ENCODE measurements around the gene GPR32. TPM values are rescaled to one million over a fixed set of nuclear protein-coding genes. Genes with fewer than 3 reads are reported as not detected.

GPR32 gene
- total and polyA plus RNA-seq, 2 donors (not counting 1 experiment from before 2014, with no cell fraction given), result not detected

- Histone ChIP-seq H3K4me1 (ENCODE audit: control insufficient read depth in 2 of 2, insufficient read depth in 2 of 2, low read length in 2 of 2) (peaks cover 6 to 7% of the 10 kb centered on the region in 2 donors), H2AFZ (ENCODE audit: insufficient read depth, low read depth, low read length, poor library complexity, severe bottlenecking) (no peak overlapping the region), H3K4me3 (ENCODE audit: control extremely low read depth in 1 of 5, extremely low read depth in 1 of 5, insufficient read depth in 1 of 5, low read depth in 2 of 5, low read length in 4 of 5) (no peak overlapping the region), H3K36me3 (replicated peaks in 1 of 2; ENCODE audit: control extremely low read depth in 1 of 2, control insufficient read depth in 1 of 2, extremely low read depth in 1 of 2, insufficient read depth in 2 of 2, low read length in 1 of 2) (no peaks in the 10 kb centered on the region), H3K79me2 (ENCODE audit: control insufficient read depth, insufficient read depth, low read length) (no peaks in the 10 kb centered on the region), H3K9ac (ENCODE audit: low read length) (no peak overlapping the region), H3K9me3 (ENCODE audit: control extremely low read depth in 1 of 3, control insufficient read depth in 2 of 3, insufficient read depth in 1 of 3, low read length in 2 of 3) (peaks cover 0 to 10% (median 0%) of the 10 kb centered on the region in 3 donors), H3K4me2 (replicated peaks; ENCODE audit: low read depth, low read length, poor library complexity, severe bottlenecking) (no peak overlapping the region), H4K20me1 (ENCODE audit: control insufficient read depth, insufficient read depth, low read length, poor library complexity, severe bottlenecking) (no peaks in the 10 kb centered on the region), H3K27ac (ENCODE audit: low read length in 2 of 2) (no peak overlapping the region), H3K27me3 (replicated peaks in 1 of 4; ENCODE audit: control extremely low read depth in 1 of 4, control insufficient read depth in 3 of 4, insufficient read depth in 4 of 4, low read length in 3 of 4) (peaks cover 0 to 6% (median 2%) of the 10 kb centered on the region in 4 experiments)
- Mint-ChIP-seq H3K9me3 (ENCODE audit: insufficient read depth) (no peaks in the 10 kb centered on the region), H3K4me1 (peaks cover 10% of the 10 kb centered on the region), H3K27ac (no peak overlapping the region), H3K4me3 (no peak overlapping the region), H3K27me3 (peaks cover 23% of the 10 kb centered on the region)
- ATAC-seq (ENCODE audit: low read depth), result no peak
- no peak for TF ChIP-seq EZH2 (IDR thresholded peaks at IDR 0.05; ENCODE audit: borderline replicate concordance, insufficient read depth, low read depth, low read length, poor library complexity, severe bottlenecking)
- TF ChIP-seq, protein P1, sequence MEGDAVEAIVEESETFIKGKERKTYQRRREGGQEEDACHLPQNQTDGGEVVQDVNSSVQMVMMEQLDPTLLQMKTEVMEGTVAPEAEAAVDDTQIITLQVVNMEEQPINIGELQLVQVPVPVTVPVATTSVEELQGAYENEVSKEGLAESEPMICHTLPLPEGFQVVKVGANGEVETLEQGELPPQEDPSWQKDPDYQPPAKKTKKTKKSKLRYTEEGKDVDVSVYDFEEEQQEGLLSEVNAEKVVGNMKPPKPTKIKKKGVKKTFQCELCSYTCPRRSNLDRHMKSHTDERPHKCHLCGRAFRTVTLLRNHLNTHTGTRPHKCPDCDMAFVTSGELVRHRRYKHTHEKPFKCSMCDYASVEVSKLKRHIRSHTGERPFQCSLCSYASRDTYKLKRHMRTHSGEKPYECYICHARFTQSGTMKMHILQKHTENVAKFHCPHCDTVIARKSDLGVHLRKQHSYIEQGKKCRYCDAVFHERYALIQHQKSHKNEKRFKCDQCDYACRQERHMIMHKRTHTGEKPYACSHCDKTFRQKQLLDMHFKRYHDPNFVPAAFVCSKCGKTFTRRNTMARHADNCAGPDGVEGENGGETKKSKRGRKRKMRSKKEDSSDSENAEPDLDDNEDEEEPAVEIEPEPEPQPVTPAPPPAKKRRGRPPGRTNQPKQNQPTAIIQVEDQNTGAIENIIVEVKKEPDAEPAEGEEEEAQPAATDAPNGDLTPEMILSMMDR (IDR thresholded peaks at IDR 0.05), result no peak
- POLR2A ChIA-PET, result no interaction called here
- DNase-seq, result no peak
- intact Hi-C loops (cut with micrococcal nuclease), result no loop called here
- CTCF ChIA-PET, result no interaction called here
- WGBS (ENCODE audit: insufficient coverage), result 70% methylated on average over 2 of the region's 3 CpGs
These were observed 42.2 kb downstream of the GPR32 start for GRCh38 chr19:50812474-50812873.

GRCh38 chr19:50814883-50815282, 44.6 kb downstream of the GPR32 start:
- DNase-seq (no peak), ATAC-seq (ENCODE audit: low read depth) (no peak)
- peaks cover 29% of the 10 kb centered on the region for H3K27me3 Mint-ChIP-seq
- Histone ChIP-seq H4K20me1 (ENCODE audit: control insufficient read depth, insufficient read depth, low read length, poor library complexity, severe bottlenecking) (no peaks in the 10 kb centered on the region), H3K4me1 (ENCODE audit: control insufficient read depth in 2 of 2, insufficient read depth in 2 of 2, low read length in 2 of 2) (peaks cover 25 to 31% of the 10 kb centered on the region in 2 donors), H3K36me3 (replicated peaks in 1 of 2; ENCODE audit: control extremely low read depth in 1 of 2, control insufficient read depth in 1 of 2, extremely low read depth in 1 of 2, insufficient read depth in 2 of 2, low read length in 1 of 2) (no peaks in the 10 kb centered on the region), H3K4me3 (ENCODE audit: control extremely low read depth in 1 of 5, extremely low read depth in 1 of 5, insufficient read depth in 1 of 5, low read depth in 2 of 5, low read length in 4 of 5) (no peak overlapping the region), H3K9me3 (ENCODE audit: control extremely low read depth in 1 of 3, control insufficient read depth in 2 of 3, insufficient read depth in 1 of 3, low read length in 2 of 3) (peaks cover 0 to 19% (median 0%) of the 10 kb centered on the region in 3 donors), H3K9ac (ENCODE audit: low read length) (no peak overlapping the region), H2AFZ (ENCODE audit: insufficient read depth, low read depth, low read length, poor library complexity, severe bottlenecking) (no peak overlapping the region), H3K79me2 (ENCODE audit: control insufficient read depth, insufficient read depth, low read length) (no peaks in the 10 kb centered on the region), H3K27me3 (replicated peaks in 1 of 4; ENCODE audit: control extremely low read depth in 1 of 4, control insufficient read depth in 3 of 4, insufficient read depth in 4 of 4, low read length in 3 of 4) (peaks cover 0 to 28% (median 2%) of the 10 kb centered on the region in 4 experiments), H3K4me2 (replicated peaks; ENCODE audit: low read depth, low read length, poor library complexity, severe bottlenecking) (no peak overlapping the region), H3K27ac (ENCODE audit: low read length in 2 of 2) (no peak overlapping the region)
- no peaks in the 10 kb centered on the region for H3K9me3 Mint-ChIP-seq (ENCODE audit: insufficient read depth)
- intact Hi-C loops (cut with micrococcal nuclease), result loop anchor here (5.0 kb wide), 1 partner anchor 82 kb away; no protein-coding TSS in a partner anchor
- CTCF ChIA-PET, result no interaction called here
- TF ChIP-seq, protein P1 (IDR thresholded peaks at IDR 0.05), result no peak
- TF ChIP-seq EZH2 (IDR thresholded peaks at IDR 0.05; ENCODE audit: borderline replicate concordance, insufficient read depth, low read depth, low read length, poor library complexity, severe bottlenecking), result no peak
- H3K4me1 Mint-ChIP-seq, result peaks cover 33% of the 10 kb centered on the region
- POLR2A ChIA-PET, result no interaction called here
- H3K4me3 Mint-ChIP-seq, result no peak overlapping the region
- peak overlapping the region; percentile 39 for H3K27ac Mint-ChIP-seq
- 97% methylated on average over 4 of the region's 5 CpGs for WGBS (ENCODE audit: insufficient coverage)
